HepG2 (cell line): ENCODE results near the gene ANAPC5. TPM values are rescaled to one million over a fixed set of nuclear protein-coding genes. Genes with fewer than 3 reads are reported as not detected.

ENCODE experiments used
- ATAD3A ChIP-seq: sonication (generic); formaldehyde crosslinking; IDR thresholded peaks from 2 replicates; pipeline ENCODE4 v1.4.0; 2020; ENCODE audit warnings: missing genetic modification reagents
- DR1 ChIP-seq: sonication (generic); formaldehyde crosslinking; IDR thresholded peaks from 2 replicates; pipeline ENCODE4 v1.8.0; 2021; ENCODE audit warnings: mild to moderate bottlenecking, missing genetic modification reagents, inconsistent platforms
- HNF4A ChIP-seq: sonication (generic); formaldehyde crosslinking; IDR thresholded peaks from 2 replicates; pipeline ENCODE4 v1.4.0; 2020; ENCODE audit warnings: missing genetic modification reagents
- HNRNPLL ChIP-seq: fragments of 200-400 bp; formaldehyde crosslinking; IDR thresholded peaks from 2 replicates; pipeline ENCODE4 v1.6.1; 2017; ENCODE audit warnings: mild to moderate bottlenecking, low read depth, low read length; ENCODE audit not compliant: poor library complexity, severe bottlenecking
- HNRNPUL1 ChIP-seq: fragments of 200-400 bp; formaldehyde crosslinking; IDR thresholded peaks from 2 replicates; pipeline ENCODE4 v1.6.1; 2017; ENCODE audit warnings: low read depth, mild to moderate bottlenecking, low read length, moderate library complexity
- KDM5A ChIP-seq: fragments of 200-600 bp; sonication (generic); IDR thresholded peaks from 2 replicates; pipeline ENCODE4 v1.7.0; 2018; ENCODE audit warnings: antibody characterized with exemption, mild to moderate bottlenecking, low read length, borderline replicate concordance
- NCOA1 ChIP-seq: sonication (generic); formaldehyde crosslinking; IDR thresholded peaks from 2 replicates; pipeline ENCODE4 v1.9.0; 2021; ENCODE audit warnings: missing genetic modification reagents
- NR2F2 ChIP-seq: IDR thresholded peaks from 2 replicates; pipeline ENCODE4 v1.6.1; 2012; ENCODE audit warnings: low read depth, inconsistent platforms, borderline replicate concordance
- SAP130 ChIP-seq: IDR thresholded peaks from 2 replicates; pipeline ENCODE4 v1.6.1; 2016; ENCODE audit warnings: low read depth
- SMAD9 ChIP-seq: sonication (generic); formaldehyde crosslinking; IDR thresholded peaks from 2 replicates; pipeline ENCODE4 v1.5.1; 2020; ENCODE audit warnings: mild to moderate bottlenecking, missing genetic modification reagents
- ZBTB1 ChIP-seq: sonication (generic); formaldehyde crosslinking; IDR thresholded peaks from 2 replicates; pipeline ENCODE4 v1.4.0; 2020; ENCODE audit warnings: missing genetic modification reagents, borderline replicate concordance
- ZC3H4 ChIP-seq: sonication (generic); formaldehyde crosslinking; IDR thresholded peaks from 2 replicates; pipeline ENCODE4 v1.4.0; 2020; ENCODE audit warnings: missing genetic modification reagents, borderline replicate concordance
- ZFP1 ChIP-seq: IDR thresholded peaks from 2 replicates; pipeline ENCODE4 v1.6.1; 2016
- ZNF296 ChIP-seq: sonication (generic); formaldehyde crosslinking; conservative IDR thresholded peaks from 2 replicates; pipeline ENCODE4 v1.5.0; 2020; ENCODE audit warnings: mild to moderate bottlenecking, missing genetic modification reagents
- ZNF333 ChIP-seq: sonication (generic); formaldehyde crosslinking; IDR thresholded peaks from 2 replicates; pipeline ENCODE4 v1.4.0; 2020; ENCODE audit warnings: mild to moderate bottlenecking, missing genetic modification reagents, borderline replicate concordance
- ZNF335 ChIP-seq: sonication (generic); formaldehyde crosslinking; IDR thresholded peaks from 2 replicates; pipeline ENCODE4 v1.4.0; 2020; ENCODE audit warnings: missing genetic modification reagents
- ZNF569 ChIP-seq: sonication (generic); formaldehyde crosslinking; IDR thresholded peaks from 2 replicates; pipeline ENCODE4 v1.5.0; 2020; ENCODE audit warnings: mild to moderate bottlenecking, missing genetic modification reagents, moderate library complexity, borderline replicate concordance
- ZNF713 ChIP-seq: sonication (generic); formaldehyde crosslinking; IDR thresholded peaks from 2 replicates; pipeline ENCODE4 v1.4.0; 2020; ENCODE audit warnings: mild to moderate bottlenecking, missing genetic modification reagents
- polyA plus RNA-seq, 8 experiments: library from polyadenylated mRNA; depleted of rRNA in 3 of 8; stranded (reverse) in 7 of 8; unstranded in 1 of 8; fragments of >200 nt; fragmentation: Illumina TruSeq in 4 of 8; extraction: Trizol in 4 of 8; gene quantifications; 2 replicates each; pipeline versions ENCODE4 v1.2.1 to v1.2.3, GENCODE V29; 2011 to 2016; ENCODE audit warnings: low read depth in 4 of 8, missing spikeins in 1 of 8, mixed read lengths in 1 of 8; ENCODE audit not compliant: insufficient read depth in 1 of 8
- total RNA-seq, 5 experiments: library from RNA; depleted of rRNA; stranded (reverse); fragments of >200 nt; fragmentation: Illumina TruSeq; extraction: Trizol; gene quantifications; 2 replicates each; pipeline ENCODE4 v1.2.3, GENCODE V29; 2016; ENCODE audit warnings: low read depth in 1 of 5
- TF ChIP-seq, protein P1 (sequence below): sonication (generic); formaldehyde crosslinking; IDR thresholded peaks from 2 replicates; pipeline ENCODE4 v1.8.1; 2023; ENCODE audit warnings: mild to moderate bottlenecking, missing genetic modification reagents, borderline replicate concordance
- TF ChIP-seq, protein P2 (sequence below): IDR thresholded peaks from 2 replicates; pipeline ENCODE4 v1.6.1; 2016
- TF ChIP-seq, protein P3 (sequence below): sonication (generic); formaldehyde crosslinking; IDR thresholded peaks from 2 replicates; pipeline ENCODE4 v1.4.0; 2020; ENCODE audit warnings: mild to moderate bottlenecking, missing genetic modification reagents, borderline replicate concordance
- TF ChIP-seq, protein P4 (sequence below): sonication (generic); formaldehyde crosslinking; IDR thresholded peaks from 2 replicates; pipeline ENCODE4 v1.4.0; 2020; ENCODE audit warnings: mild to moderate bottlenecking, missing genetic modification reagents, borderline replicate concordance

Gene ANAPC5
- total and polyA plus RNA-seq, 2 of the 13 experiments (the other 11 are each of a cell fraction or from before 2014, with no cell fraction given): 146 to 161 TPM

DNA sequence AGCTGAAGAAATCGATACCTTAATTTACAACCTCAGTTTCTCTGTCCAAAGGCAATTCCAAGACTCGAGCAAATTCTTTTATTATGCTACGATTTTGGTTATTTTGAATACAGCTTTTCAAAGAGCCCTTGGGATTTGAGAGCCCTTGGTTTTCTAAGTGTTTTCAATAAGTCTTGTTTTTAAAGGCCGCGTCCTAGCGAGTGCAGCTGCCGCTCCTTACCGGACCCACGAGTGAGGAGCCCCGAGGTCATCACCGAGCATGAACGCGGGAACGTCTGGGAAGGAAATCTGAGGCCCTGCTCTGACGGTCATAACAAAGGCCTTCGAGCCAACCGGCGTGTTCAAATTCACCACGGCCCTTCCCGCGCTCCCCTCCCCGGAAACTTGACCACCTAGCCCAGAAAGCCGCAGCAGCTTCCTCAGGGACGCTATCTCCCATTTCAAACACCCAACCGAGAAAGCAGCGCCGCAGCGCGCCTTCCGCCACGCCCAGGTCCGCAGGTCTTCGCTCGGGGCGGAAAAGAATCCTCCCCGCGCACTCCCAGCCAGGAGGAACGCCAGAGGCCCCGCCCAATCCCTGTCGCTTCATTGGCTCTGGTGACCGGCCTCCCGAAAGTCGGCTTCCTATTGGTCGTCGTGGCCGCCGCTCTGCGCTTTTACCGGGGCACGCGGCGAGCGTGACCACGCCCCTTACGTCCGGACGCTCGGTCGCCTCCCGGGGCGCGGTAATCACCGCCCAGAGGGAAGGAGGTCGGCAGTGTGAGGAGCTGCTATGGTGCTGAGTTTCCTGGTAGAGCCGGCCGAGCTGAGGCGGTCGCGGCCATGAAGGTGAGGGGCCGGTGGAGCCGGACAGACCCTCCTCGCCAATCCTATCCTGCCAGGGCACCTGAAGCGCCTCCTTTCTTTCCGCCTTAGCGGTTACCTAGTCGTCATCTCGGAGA lies 47.5 kb upstream of the ANAPC5 start, which contains the start of gene RNF34 (continued):
- peak; percentile 19; the same call in 1 of the 2 replicates for TF ChIP-seq ZNF335
- TF ChIP-seq, protein P1, sequence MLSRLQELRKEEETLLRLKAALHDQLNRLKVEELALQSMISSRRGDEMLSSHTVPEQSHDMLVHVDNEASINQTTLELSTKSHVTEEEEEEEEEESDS (CRISPR knock-in tag): no peak
- no peak for TF ChIP-seq ATAD3A (CRISPR knock-in tag)
- TF ChIP-seq HNRNPUL1: no peak
- TF ChIP-seq, protein P2, sequence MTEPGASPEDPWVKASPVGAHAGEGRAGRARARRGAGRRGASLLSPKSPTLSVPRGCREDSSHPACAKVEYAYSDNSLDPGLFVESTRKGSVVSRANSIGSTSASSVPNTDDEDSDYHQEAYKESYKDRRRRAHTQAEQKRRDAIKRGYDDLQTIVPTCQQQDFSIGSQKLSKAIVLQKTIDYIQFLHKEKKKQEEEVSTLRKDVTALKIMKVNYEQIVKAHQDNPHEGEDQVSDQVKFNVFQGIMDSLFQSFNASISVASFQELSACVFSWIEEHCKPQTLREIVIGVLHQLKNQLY (CRISPR knock-in tag): no peak
- TF ChIP-seq ZNF713: no peak
- TF ChIP-seq NR2F2: peak; percentile 17; the same call in 1 of the 2 replicates
- TF ChIP-seq, protein P3, sequence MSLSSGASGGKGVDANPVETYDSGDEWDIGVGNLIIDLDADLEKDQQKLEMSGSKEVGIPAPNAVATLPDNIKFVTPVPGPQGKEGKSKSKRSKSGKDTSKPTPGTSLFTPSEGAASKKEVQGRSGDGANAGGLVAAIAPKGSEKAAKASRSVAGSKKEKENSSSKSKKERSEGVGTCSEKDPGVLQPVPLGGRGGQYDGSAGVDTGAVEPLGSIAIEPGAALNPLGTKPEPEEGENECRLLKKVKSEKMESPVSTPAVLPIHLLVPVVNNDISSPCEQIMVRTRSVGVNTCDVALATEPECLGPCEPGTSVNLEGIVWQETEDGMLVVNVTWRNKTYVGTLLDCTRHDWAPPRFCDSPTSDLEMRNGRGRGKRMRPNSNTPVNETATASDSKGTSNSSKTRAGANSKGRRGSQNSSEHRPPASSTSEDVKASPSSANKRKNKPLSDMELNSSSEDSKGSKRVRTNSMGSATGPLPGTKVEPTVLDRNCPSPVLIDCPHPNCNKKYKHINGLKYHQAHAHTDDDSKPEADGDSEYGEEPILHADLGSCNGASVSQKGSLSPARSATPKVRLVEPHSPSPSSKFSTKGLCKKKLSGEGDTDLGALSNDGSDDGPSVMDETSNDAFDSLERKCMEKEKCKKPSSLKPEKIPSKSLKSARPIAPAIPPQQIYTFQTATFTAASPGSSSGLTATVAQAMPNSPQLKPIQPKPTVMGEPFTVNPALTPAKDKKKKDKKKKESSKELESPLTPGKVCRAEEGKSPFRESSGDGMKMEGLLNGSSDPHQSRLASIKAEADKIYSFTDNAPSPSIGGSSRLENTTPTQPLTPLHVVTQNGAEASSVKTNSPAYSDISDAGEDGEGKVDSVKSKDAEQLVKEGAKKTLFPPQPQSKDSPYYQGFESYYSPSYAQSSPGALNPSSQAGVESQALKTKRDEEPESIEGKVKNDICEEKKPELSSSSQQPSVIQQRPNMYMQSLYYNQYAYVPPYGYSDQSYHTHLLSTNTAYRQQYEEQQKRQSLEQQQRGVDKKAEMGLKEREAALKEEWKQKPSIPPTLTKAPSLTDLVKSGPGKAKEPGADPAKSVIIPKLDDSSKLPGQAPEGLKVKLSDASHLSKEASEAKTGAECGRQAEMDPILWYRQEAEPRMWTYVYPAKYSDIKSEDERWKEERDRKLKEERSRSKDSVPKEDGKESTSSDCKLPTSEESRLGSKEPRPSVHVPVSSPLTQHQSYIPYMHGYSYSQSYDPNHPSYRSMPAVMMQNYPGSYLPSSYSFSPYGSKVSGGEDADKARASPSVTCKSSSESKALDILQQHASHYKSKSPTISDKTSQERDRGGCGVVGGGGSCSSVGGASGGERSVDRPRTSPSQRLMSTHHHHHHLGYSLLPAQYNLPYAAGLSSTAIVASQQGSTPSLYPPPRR: no peak
- no peak for TF ChIP-seq ZNF569
- 0 out of 2 replicates have a peak, but pooled peaks have one; percentile 13 for TF ChIP-seq ZFP1 (CRISPR knock-in tag)
- peak; percentile 26; the same call in 1 of the 2 replicates for TF ChIP-seq HNF4A (CRISPR knock-in tag)
- no peak for TF ChIP-seq ZNF296 (CRISPR knock-in tag)
- no peak for TF ChIP-seq ZBTB1
- TF ChIP-seq, protein P4, sequence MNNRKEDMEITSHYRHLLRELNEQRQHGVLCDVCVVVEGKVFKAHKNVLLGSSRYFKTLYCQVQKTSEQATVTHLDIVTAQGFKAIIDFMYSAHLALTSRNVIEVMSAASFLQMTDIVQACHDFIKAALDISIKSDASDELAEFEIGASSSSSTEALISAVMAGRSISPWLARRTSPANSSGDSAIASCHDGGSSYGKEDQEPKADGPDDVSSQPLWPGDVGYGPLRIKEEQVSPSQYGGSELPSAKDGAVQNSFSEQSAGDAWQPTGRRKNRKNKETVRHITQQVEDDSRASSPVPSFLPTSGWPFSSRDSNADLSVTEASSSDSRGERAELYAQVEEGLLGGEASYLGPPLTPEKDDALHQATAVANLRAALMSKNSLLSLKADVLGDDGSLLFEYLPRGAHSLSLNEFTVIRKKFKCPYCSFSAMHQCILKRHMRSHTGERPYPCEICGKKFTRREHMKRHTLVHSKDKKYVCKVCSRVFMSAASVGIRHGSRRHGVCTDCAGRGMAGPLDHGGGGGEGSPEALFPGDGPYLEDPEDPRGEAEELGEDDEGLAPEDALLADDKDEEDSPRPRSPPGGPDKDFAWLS (CRISPR knock-in tag): no peak
- no peak for TF ChIP-seq SMAD9
- TF ChIP-seq KDM5A: no peak
- peak; percentile 83; the same call in 1 of the 2 replicates for TF ChIP-seq ZNF333 (CRISPR knock-in tag)
- TF ChIP-seq SAP130 (CRISPR knock-in tag): peak; percentile 88
- peak; percentile 60; the same call in 1 of the 2 replicates for TF ChIP-seq NCOA1
- peak; percentile 96 for TF ChIP-seq HNRNPLL
- peak; percentile 95 for TF ChIP-seq DR1 (CRISPR knock-in tag)
- TF ChIP-seq ZC3H4: no peak
